ENCODE data around the gene FAM161B.

DNA sequence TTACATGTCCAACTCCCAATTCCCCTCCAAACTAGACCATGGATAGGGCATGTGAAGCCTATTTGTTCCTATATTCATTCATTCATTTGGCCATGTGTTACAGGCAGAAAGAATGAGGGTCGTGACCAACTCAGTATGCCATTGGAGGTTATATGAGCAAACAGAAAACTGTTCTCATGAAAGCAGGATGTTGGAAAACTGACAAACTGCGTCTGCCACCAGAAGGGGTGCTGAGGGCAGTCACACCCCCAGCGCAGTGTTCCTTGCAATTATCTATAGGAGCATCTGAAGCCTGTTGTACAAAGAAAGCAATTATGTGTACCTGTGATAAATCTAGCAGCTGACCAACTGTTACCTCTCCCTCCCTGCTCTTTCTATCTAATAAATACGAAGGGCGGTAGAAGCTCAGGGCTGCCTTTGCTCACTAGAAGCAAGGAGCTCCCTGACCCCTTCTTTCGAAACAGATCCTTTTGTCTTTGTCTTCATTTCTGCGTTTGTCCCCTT is 48.1 kb upstream of the FAM161B start:
- TF ChIP-seq, protein P1, sequence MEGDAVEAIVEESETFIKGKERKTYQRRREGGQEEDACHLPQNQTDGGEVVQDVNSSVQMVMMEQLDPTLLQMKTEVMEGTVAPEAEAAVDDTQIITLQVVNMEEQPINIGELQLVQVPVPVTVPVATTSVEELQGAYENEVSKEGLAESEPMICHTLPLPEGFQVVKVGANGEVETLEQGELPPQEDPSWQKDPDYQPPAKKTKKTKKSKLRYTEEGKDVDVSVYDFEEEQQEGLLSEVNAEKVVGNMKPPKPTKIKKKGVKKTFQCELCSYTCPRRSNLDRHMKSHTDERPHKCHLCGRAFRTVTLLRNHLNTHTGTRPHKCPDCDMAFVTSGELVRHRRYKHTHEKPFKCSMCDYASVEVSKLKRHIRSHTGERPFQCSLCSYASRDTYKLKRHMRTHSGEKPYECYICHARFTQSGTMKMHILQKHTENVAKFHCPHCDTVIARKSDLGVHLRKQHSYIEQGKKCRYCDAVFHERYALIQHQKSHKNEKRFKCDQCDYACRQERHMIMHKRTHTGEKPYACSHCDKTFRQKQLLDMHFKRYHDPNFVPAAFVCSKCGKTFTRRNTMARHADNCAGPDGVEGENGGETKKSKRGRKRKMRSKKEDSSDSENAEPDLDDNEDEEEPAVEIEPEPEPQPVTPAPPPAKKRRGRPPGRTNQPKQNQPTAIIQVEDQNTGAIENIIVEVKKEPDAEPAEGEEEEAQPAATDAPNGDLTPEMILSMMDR (IDR thresholded peaks at IDR 0.05) = no peak
- no peak for TF ChIP-seq POLR2A (IDR thresholded peaks at IDR 0.05)
